Breast epithelium (tissue), 3 donors: ENCODE results near the gene PCBP3.

Experiments used
- POLR2AphosphoS5 ChIP-seq, 3 donors: sonication (generic); formaldehyde crosslinking; IDR thresholded peaks; one replicate each; pipeline ENCODE4 v1.6.1; 2017; ENCODE audit warnings: antibody characterized with exemption in 3 of 3
- TF ChIP-seq, protein P1 (sequence below), 3 donors: fragments of 450-650 bp; IDR thresholded peaks; one replicate each; pipeline ENCODE4 v1.5.1; 2016 to 2017; ENCODE audit warnings: antibody characterized with exemption in 3 of 3, mild to moderate bottlenecking in 3 of 3, moderate library complexity in 3 of 3

- TF ChIP-seq, protein P1, sequence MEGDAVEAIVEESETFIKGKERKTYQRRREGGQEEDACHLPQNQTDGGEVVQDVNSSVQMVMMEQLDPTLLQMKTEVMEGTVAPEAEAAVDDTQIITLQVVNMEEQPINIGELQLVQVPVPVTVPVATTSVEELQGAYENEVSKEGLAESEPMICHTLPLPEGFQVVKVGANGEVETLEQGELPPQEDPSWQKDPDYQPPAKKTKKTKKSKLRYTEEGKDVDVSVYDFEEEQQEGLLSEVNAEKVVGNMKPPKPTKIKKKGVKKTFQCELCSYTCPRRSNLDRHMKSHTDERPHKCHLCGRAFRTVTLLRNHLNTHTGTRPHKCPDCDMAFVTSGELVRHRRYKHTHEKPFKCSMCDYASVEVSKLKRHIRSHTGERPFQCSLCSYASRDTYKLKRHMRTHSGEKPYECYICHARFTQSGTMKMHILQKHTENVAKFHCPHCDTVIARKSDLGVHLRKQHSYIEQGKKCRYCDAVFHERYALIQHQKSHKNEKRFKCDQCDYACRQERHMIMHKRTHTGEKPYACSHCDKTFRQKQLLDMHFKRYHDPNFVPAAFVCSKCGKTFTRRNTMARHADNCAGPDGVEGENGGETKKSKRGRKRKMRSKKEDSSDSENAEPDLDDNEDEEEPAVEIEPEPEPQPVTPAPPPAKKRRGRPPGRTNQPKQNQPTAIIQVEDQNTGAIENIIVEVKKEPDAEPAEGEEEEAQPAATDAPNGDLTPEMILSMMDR (IDR thresholded peaks at IDR 0.05): no peak
- TF ChIP-seq POLR2AphosphoS5 (IDR thresholded peaks at IDR 0.05): no peak
Observed at GRCh38 chr21:45651921-45652320, 8.4 kb downstream of the PCBP3 start.
